ENCODE measurements around the gene LGALS14.

The LGALS14 gene

GRCh38 chr19:39745643-39746042, 41.4 kb downstream of the LGALS14 start:
- Histone ChIP-seq H3K36me3 (ENCODE audit: insufficient read depth, low read length) (no peaks in the 10 kb centered on the region), H3K27ac (no peak overlapping the region), H3K9me3 (ENCODE audit: low read depth, low read length) (no peaks in the 10 kb centered on the region), H3K4me3 (no peak overlapping the region), H3K9ac (ENCODE audit: insufficient read length) (no peak overlapping the region)
- DNase-seq (ENCODE audit: low read depth, low spot score), result no peak
- TF ChIP-seq POLR2AphosphoS5 (IDR thresholded peaks at IDR 0.05; ENCODE audit: borderline replicate concordance, low read depth, low read length) (no peak), FOXP2 (optimal IDR thresholded peaks at IDR 0.05; ENCODE audit: control extremely low read depth, extremely low read length, insufficient read depth) (no peak), EZH2 (IDR thresholded peaks at IDR 0.05) (no peak)

- Histone ChIP-seq H3K27ac (no peak overlapping the region), H3K9me3 (ENCODE audit: low read depth, low read length) (no peaks in the 10 kb centered on the region)
- no peak for DNase-seq (ENCODE audit: low read depth, low spot score)
Observed at GRCh38 chr19:39746836-39747529, 42.7 kb downstream of the LGALS14 start.

GRCh38 chr19:39749981-39750380, 45.7 kb downstream of the LGALS14 start:
- Histone ChIP-seq H3K9ac (ENCODE audit: insufficient read length) (no peak overlapping the region), H3K27ac (no peak overlapping the region), H3K9me3 (ENCODE audit: low read depth, low read length) (no peaks in the 10 kb centered on the region), H3K36me3 (ENCODE audit: insufficient read depth, low read length) (no peaks in the 10 kb centered on the region), H3K4me3 (no peak overlapping the region)
- DNase-seq (ENCODE audit: low read depth, low spot score), result no peak
- TF ChIP-seq FOXP2 (optimal IDR thresholded peaks at IDR 0.05; ENCODE audit: control extremely low read depth, extremely low read length, insufficient read depth), result no peak
- no peak for TF ChIP-seq POLR2AphosphoS5 (IDR thresholded peaks at IDR 0.05; ENCODE audit: borderline replicate concordance, low read depth, low read length)
- no peak for TF ChIP-seq EZH2 (IDR thresholded peaks at IDR 0.05)

More at GRCh38 chr19:39746836-39747529, 42.7 kb downstream of the LGALS14 start:
- H3K4me3 ChIP-seq, result no peak overlapping the region
- H3K9ac ChIP-seq (ENCODE audit: insufficient read length), result no peak overlapping the region
- no peaks in the 10 kb centered on the region for H3K36me3 ChIP-seq (ENCODE audit: insufficient read depth, low read length)
- no peak for TF ChIP-seq POLR2AphosphoS5 (IDR thresholded peaks at IDR 0.05; ENCODE audit: borderline replicate concordance, low read depth, low read length)
- no peak for TF ChIP-seq FOXP2 (optimal IDR thresholded peaks at IDR 0.05; ENCODE audit: control extremely low read depth, extremely low read length, insufficient read depth)
- no peak for TF ChIP-seq EZH2 (IDR thresholded peaks at IDR 0.05)

GRCh38 chr19:39752390-39752789, 48.1 kb downstream of the LGALS14 start:
- H3K36me3 ChIP-seq (ENCODE audit: insufficient read depth, low read length), result no peaks in the 10 kb centered on the region
- H3K27ac ChIP-seq, result no peak overlapping the region
- TF ChIP-seq POLR2AphosphoS5 (IDR thresholded peaks at IDR 0.05; ENCODE audit: borderline replicate concordance, low read depth, low read length) (no peak), FOXP2 (optimal IDR thresholded peaks at IDR 0.05; ENCODE audit: control extremely low read depth, extremely low read length, insufficient read depth) (no peak), EZH2 (IDR thresholded peaks at IDR 0.05) (no peak)
- H3K4me3 ChIP-seq, result no peak overlapping the region
- no peaks in the 10 kb centered on the region for H3K9me3 ChIP-seq (ENCODE audit: low read depth, low read length)
- DNase-seq (ENCODE audit: low read depth, low spot score), result no peak
- H3K9ac ChIP-seq (ENCODE audit: insufficient read length), result no peak overlapping the region

GRCh38 chr19:39752795-39753194, 48.5 kb downstream of the LGALS14 start:
- Histone ChIP-seq H3K36me3 (ENCODE audit: insufficient read depth, low read length) (no peaks in the 10 kb centered on the region), H3K9ac (ENCODE audit: insufficient read length) (no peak overlapping the region), H3K4me3 (no peak overlapping the region), H3K27ac (no peak overlapping the region), H3K9me3 (ENCODE audit: low read depth, low read length) (no peaks in the 10 kb centered on the region)
- TF ChIP-seq POLR2AphosphoS5 (IDR thresholded peaks at IDR 0.05; ENCODE audit: borderline replicate concordance, low read depth, low read length), result no peak
- TF ChIP-seq EZH2 (IDR thresholded peaks at IDR 0.05), result no peak
- TF ChIP-seq FOXP2 (optimal IDR thresholded peaks at IDR 0.05; ENCODE audit: control extremely low read depth, extremely low read length, insufficient read depth), result no peak
- no peak for DNase-seq (ENCODE audit: low read depth, low spot score)

GRCh38 chr19:39754544-39754943, 50.3 kb downstream of the LGALS14 start:
- H3K4me3 ChIP-seq, result no peak overlapping the region
- no peak for TF ChIP-seq POLR2AphosphoS5 (IDR thresholded peaks at IDR 0.05; ENCODE audit: borderline replicate concordance, low read depth, low read length)
- TF ChIP-seq EZH2 (IDR thresholded peaks at IDR 0.05), result no peak
- no peak for TF ChIP-seq FOXP2 (optimal IDR thresholded peaks at IDR 0.05; ENCODE audit: control extremely low read depth, extremely low read length, insufficient read depth)
- no peaks in the 10 kb centered on the region for H3K36me3 ChIP-seq (ENCODE audit: insufficient read depth, low read length)
- DNase-seq (ENCODE audit: low read depth, low spot score), result no peak
- H3K9me3 ChIP-seq (ENCODE audit: low read depth, low read length), result no peaks in the 10 kb centered on the region
- no peak overlapping the region for H3K9ac ChIP-seq (ENCODE audit: insufficient read length)
- H3K27ac ChIP-seq, result no peak overlapping the region

GRCh38 chr19:39754971-39755370, 50.7 kb downstream of the LGALS14 start:
- DNase-seq (ENCODE audit: low read depth, low spot score), result no peak
- TF ChIP-seq POLR2AphosphoS5 (IDR thresholded peaks at IDR 0.05; ENCODE audit: borderline replicate concordance, low read depth, low read length) (no peak), EZH2 (IDR thresholded peaks at IDR 0.05) (no peak), FOXP2 (optimal IDR thresholded peaks at IDR 0.05; ENCODE audit: control extremely low read depth, extremely low read length, insufficient read depth) (no peak)
- no peak overlapping the region for H3K4me3 ChIP-seq
- no peaks in the 10 kb centered on the region for H3K9me3 ChIP-seq (ENCODE audit: low read depth, low read length)
- H3K36me3 ChIP-seq (ENCODE audit: insufficient read depth, low read length), result no peaks in the 10 kb centered on the region
- no peak overlapping the region for H3K9ac ChIP-seq (ENCODE audit: insufficient read length)
- no peak overlapping the region for H3K27ac ChIP-seq
